Mesothelial cell of epicardium (in vitro differentiated cells): ENCODE measurements around the gene ST14. TPM values are rescaled to one million over a fixed set of nuclear protein-coding genes. Genes with fewer than 3 reads are reported as not detected.
"Not testable (repeated sequence)": the region's sequence is repeated elsewhere in the genome, so short reads cannot be mapped to it uniquely, and the experiment has no call there.

Experiments
- DNase-seq, 2 experiments: peaks; one replicate each; pipeline ENCODE4 v3.0.0; 2021; ENCODE audit warnings: low spot score in 2 of 2; ENCODE audit not compliant: unreplicated experiment in 2 of 2
- H3K27ac Mint-ChIP-seq: 2 replicates; pipeline ENCODE4 v1.8.0; 2021; ENCODE audit warnings: mixed read lengths
- H3K27me3 Mint-ChIP-seq: 2 replicates; pipeline ENCODE4 v1.8.0; 2021; ENCODE audit warnings: low read depth, mixed read lengths
- H3K36me3 Mint-ChIP-seq: 2 replicates; pipeline ENCODE4 v1.8.0; 2021; ENCODE audit warnings: mixed read lengths
- H3K4me1 Mint-ChIP-seq: 2 replicates; pipeline ENCODE4 v1.8.0; 2021; ENCODE audit warnings: mixed read lengths
- H3K4me3 Mint-ChIP-seq: 2 replicates; pipeline ENCODE4 v1.8.0; 2021; ENCODE audit warnings: mild to moderate bottlenecking, moderate library complexity, mixed read lengths
- H3K9me3 Mint-ChIP-seq: 2 replicates; pipeline ENCODE4 v1.8.0; 2021; ENCODE audit warnings: mixed read lengths
- total RNA-seq: library from RNA; stranded (reverse); gene quantifications from 3 replicates; pipeline ENCODE4 v1.2.1, GENCODE V29; 2021
- TF ChIP-seq, protein P1 (sequence below): fragments of 200-600 bp; sonication (generic); IDR thresholded peaks from one replicate; pipeline ENCODE4 v1.5.0; 2021; ENCODE audit warnings: antibody characterized with exemption; ENCODE audit not compliant: unreplicated experiment

The ST14 gene
- total RNA-seq, 1 donor from 2014 or later, result 39.6 TPM

DNA sequence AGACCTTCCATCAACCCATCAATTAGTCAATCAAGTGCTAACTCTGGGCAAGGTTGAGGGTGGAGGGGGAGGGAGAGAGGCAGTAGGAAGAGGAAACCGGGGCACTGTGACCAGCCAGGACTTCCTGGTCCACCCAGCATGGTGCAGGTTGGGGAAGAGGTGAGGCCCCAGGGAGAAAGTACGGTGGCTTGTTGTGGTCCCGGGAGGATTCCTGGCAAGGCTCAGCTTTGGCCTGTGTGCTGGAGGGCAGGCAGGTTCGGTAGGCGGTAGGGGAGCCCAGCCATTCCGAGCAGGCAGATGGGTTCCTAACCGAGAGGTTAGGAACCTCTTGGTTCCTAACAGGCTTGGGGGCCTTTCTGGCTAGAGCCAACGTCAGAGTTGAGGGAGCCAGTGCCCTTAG is 10.8 kb downstream of the ST14 start:
- H3K4me3 Mint-ChIP-seq, result no peak overlapping the region
- H3K27me3 Mint-ChIP-seq, result no peaks in the 10 kb centered on the region
- DNase-seq, result no peak
- TF ChIP-seq, protein P1, sequence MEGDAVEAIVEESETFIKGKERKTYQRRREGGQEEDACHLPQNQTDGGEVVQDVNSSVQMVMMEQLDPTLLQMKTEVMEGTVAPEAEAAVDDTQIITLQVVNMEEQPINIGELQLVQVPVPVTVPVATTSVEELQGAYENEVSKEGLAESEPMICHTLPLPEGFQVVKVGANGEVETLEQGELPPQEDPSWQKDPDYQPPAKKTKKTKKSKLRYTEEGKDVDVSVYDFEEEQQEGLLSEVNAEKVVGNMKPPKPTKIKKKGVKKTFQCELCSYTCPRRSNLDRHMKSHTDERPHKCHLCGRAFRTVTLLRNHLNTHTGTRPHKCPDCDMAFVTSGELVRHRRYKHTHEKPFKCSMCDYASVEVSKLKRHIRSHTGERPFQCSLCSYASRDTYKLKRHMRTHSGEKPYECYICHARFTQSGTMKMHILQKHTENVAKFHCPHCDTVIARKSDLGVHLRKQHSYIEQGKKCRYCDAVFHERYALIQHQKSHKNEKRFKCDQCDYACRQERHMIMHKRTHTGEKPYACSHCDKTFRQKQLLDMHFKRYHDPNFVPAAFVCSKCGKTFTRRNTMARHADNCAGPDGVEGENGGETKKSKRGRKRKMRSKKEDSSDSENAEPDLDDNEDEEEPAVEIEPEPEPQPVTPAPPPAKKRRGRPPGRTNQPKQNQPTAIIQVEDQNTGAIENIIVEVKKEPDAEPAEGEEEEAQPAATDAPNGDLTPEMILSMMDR, result no peak
- H3K4me1 Mint-ChIP-seq, result no peaks in the 10 kb centered on the region
- H3K27ac Mint-ChIP-seq, result no peak overlapping the region
- peaks cover 8% of the 10 kb centered on the region for H3K36me3 Mint-ChIP-seq
- H3K9me3 Mint-ChIP-seq, result peaks cover 9% of the 10 kb centered on the region

DNA sequence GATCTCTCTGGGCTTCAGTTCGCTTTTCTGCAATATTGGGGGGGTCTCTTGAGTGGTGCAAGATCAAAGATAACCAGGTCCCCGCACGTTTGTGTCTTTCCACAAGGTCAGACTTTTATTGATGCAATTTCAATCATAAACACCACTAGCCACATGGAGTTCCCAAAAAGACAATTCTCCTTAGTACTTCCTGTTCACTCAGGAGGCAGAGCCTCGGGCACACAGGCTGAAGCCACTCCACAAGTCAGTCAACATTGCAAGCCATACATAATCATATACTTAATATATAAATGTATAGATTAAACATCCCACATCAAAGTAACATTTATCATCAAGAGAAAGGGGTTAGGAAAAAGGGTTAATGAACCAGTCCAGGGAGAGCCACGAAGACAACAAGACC is 12.0 kb downstream of the ST14 start:
- DNase-seq, result no peak
- TF ChIP-seq, protein P1, result no peak
- H3K27ac Mint-ChIP-seq, result no peak overlapping the region
- peaks cover 9% of the 10 kb centered on the region for H3K9me3 Mint-ChIP-seq
- H3K4me3 Mint-ChIP-seq, result no peak overlapping the region
- no peaks in the 10 kb centered on the region for H3K27me3 Mint-ChIP-seq
- no peaks in the 10 kb centered on the region for H3K4me1 Mint-ChIP-seq
- H3K36me3 Mint-ChIP-seq, result peaks cover 11% of the 10 kb centered on the region

DNA sequence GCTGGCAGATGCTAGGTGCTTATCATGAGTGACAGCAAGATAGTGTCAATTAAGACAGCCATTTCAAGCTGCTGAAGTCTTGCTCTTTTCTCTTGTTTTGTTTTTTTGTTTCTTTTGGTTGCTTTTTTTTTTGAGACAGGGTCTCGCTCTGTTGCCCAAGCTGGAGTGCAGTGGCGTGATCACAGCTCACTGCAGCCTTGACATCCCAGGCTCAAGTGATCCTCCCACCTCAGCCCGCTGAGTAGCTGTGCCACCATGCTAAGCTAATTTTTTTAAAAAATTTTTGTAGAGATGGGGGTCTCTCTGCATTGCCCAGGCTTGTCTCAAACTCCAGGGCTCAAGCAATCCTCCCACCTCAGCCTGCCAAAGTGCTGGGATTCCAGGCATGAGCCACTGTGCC is 12.4 kb downstream of the ST14 start:
- not testable (repeated sequence) for H3K27ac Mint-ChIP-seq, H3K4me1 Mint-ChIP-seq, DNase-seq, H3K27me3 Mint-ChIP-seq, H3K9me3 Mint-ChIP-seq, H3K4me3 Mint-ChIP-seq
- peaks cover 11% of the 10 kb centered on the region for H3K36me3 Mint-ChIP-seq

DNA sequence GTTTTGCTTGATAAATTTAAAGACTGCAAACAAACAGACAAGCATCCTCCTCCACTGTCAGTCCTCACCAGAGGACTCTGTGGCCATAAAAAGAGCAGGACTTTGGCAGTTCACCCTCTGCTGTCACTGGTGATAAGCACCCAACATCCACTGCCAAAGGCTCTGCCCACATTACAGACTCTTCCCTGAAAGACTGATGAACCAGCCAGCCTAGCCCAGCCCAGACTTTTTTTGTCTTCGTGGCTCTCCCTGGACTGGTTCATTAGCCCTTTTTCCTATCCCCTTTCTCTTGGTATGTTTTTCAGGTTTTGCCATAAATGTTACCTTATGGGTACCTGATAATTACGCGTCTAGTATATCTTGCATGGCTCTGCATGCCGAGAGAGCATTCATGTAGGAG is 15.1 kb downstream of the ST14 start:
- Mint-ChIP-seq H3K4me1 (no peaks in the 10 kb centered on the region), H3K36me3 (peaks cover 11% of the 10 kb centered on the region), H3K27me3 (no peaks in the 10 kb centered on the region), H3K27ac (no peak overlapping the region), H3K4me3 (no peak overlapping the region), H3K9me3 (peaks cover 9% of the 10 kb centered on the region)
- TF ChIP-seq, protein P1, result no peak
- no peak for DNase-seq

DNA sequence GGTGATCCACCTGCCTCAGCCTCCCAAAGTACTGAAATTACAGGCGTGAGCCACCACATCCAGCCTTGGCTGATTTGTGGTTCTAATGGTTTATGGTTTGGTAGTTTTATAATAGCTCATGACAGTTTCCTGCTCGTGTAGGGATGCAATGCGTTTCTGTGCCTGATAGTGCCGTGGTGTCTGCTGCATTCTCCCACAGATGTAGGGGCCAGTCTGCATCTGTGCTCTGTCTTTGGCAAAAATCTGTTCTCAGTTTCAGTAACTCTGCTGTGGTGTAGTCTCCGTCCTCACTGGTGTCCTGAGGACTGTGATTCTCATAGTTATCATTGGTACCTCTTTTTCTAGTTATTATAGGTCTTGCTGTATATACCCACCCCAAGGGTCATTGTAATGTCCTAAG is 16.3 kb downstream of the ST14 start:
- H3K4me1 Mint-ChIP-seq, result peaks cover 5% of the 10 kb centered on the region
- no peak for DNase-seq
- peaks cover 11% of the 10 kb centered on the region for H3K36me3 Mint-ChIP-seq
- no peaks in the 10 kb centered on the region for H3K27me3 Mint-ChIP-seq
- TF ChIP-seq, protein P1, result no peak
- H3K4me3 Mint-ChIP-seq, result no peak overlapping the region
- H3K9me3 Mint-ChIP-seq, result peaks cover 9% of the 10 kb centered on the region
- H3K27ac Mint-ChIP-seq, result no peak overlapping the region

DNA sequence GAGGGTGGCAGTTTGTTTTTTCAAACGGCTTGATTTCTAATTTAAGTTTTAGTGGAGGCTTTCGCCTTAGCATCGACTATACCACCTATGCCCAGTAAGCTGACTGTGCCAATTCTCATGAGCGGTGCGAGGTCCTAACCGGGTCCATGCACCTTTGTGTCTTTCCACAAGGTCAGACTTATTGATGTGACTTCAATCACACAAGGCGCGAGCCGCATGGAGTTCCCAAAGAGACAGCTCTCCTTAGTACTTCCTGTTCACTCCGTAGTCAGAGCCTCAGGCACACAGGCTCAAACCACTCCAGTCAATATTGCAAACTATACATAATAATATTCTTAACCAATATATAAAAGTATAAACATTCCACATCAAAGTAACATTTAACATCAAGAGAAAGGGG is 18.2 kb downstream of the ST14 start:
- Mint-ChIP-seq H3K27ac (no peak overlapping the region), H3K27me3 (no peaks in the 10 kb centered on the region), H3K4me3 (no peak overlapping the region), H3K36me3 (peaks cover 11% of the 10 kb centered on the region), H3K9me3 (peaks cover 9% of the 10 kb centered on the region), H3K4me1 (peaks cover 13% of the 10 kb centered on the region)
- DNase-seq, result no peak
- TF ChIP-seq, protein P1, result no peak
